HL-60 (cell line): ENCODE measurements around the gene GPS1.

ENCODE experiments used
- DNase-seq, 2 experiments: peaks; one replicate each; pipeline ENCODE4 v3.0.0-alpha.2; 2010 to 2020; ENCODE audit warnings: low read depth in 1 of 2, low spot score in 1 of 2
- H3K27ac ChIP-seq: fragments of 250-450 bp; sonication (Bioruptor Pico); replicated peaks from 2 replicates; pipeline ENCODE4 v1.5.1; 2020; ENCODE audit warnings: mild to moderate bottlenecking, moderate library complexity
- H3K27me3 ChIP-seq: fragments of 250-450 bp; sonication (Bioruptor Pico); 2 replicates; pipeline ENCODE4 v1.5.1; 2021; ENCODE audit warnings: mild to moderate bottlenecking, moderate library complexity; ENCODE audit not compliant: insufficient read depth, poor library complexity, severe bottlenecking
- H3K4me3 ChIP-seq: replicated peaks from 2 replicates; pipeline ENCODE4 v1.5.1; 2011; ENCODE audit warnings: mild to moderate bottlenecking, control low read depth, low read length; ENCODE audit not compliant: insufficient read depth
- CTCF ChIP-seq: IDR thresholded peaks from one replicate; pipeline ENCODE4 v1.5.1; 2011; ENCODE audit warnings: low read length, control low read depth, inconsistent platforms; ENCODE audit not compliant: insufficient read depth
- GABPA ChIP-seq: IDR thresholded peaks from 2 replicates; pipeline ENCODE4 v1.6.1; 2012; ENCODE audit warnings: low read depth
- POLR2AphosphoS5 ChIP-seq: IDR thresholded peaks from 2 replicates; pipeline ENCODE4 v1.6.1; 2012; ENCODE audit warnings: low read depth
- REST ChIP-seq: IDR thresholded peaks from 2 replicates; pipeline ENCODE4 v1.6.1; 2012; ENCODE audit warnings: low read depth; ENCODE audit not compliant: insufficient replicate concordance
- SPI1 ChIP-seq: IDR thresholded peaks from 2 replicates; pipeline ENCODE4 v1.6.1; 2012; ENCODE audit warnings: low read depth, mild to moderate bottlenecking, borderline replicate concordance

Gene GPS1

GRCh38 chr17:82012261-82012639 lies 39.4 kb upstream of the GPS1 start:
- H3K27ac ChIP-seq = no peak overlapping the region
- no peaks in the 10 kb centered on the region for H3K27me3 ChIP-seq
- H3K4me3 ChIP-seq = no peak overlapping the region
- TF ChIP-seq REST (no peak), SPI1 (no peak), GABPA (no peak), POLR2AphosphoS5 (no peak), CTCF (no peak)
- DNase-seq = no peak

GRCh38 chr17:82012640-82013295 lies 38.9 kb upstream of the GPS1 start:
- H3K4me3 ChIP-seq = no peak overlapping the region
- no peak for TF ChIP-seq CTCF
- no peak for TF ChIP-seq REST
- no peak for TF ChIP-seq SPI1
- no peak for TF ChIP-seq GABPA
- TF ChIP-seq POLR2AphosphoS5 = no peak
- no peak for DNase-seq
- no peaks in the 10 kb centered on the region for H3K27me3 ChIP-seq
- no peak overlapping the region for H3K27ac ChIP-seq

- H3K27ac ChIP-seq = no peak overlapping the region
- H3K4me3 ChIP-seq = no peak overlapping the region
- no peaks in the 10 kb centered on the region for H3K27me3 ChIP-seq
- no peak for TF ChIP-seq REST
- TF ChIP-seq GABPA = no peak
- TF ChIP-seq SPI1 = no peak
- no peak for TF ChIP-seq CTCF
- no peak for TF ChIP-seq POLR2AphosphoS5
- DNase-seq = no peak
Measured at GRCh38 chr17:82013341-82013740, 38.4 kb upstream of the GPS1 start.
